AG04450 (cell line): ENCODE results near the gene SFI1. TPM values are rescaled to one million over a fixed set of nuclear protein-coding genes. Genes with fewer than 3 reads are reported as not detected.
"Not testable (repeated sequence)": the region's sequence is repeated elsewhere in the genome, so short reads cannot be mapped to it uniquely, and the experiment has no call there.

Experiments used
- CTCF ChIA-PET: fragments of 300-600, 350-600 bp; formaldehyde crosslinking; extraction: SDS; loops from one replicate; lab custom pipeline; 2022; ENCODE audit warnings: antibody characterized with exemption, inconsistent platforms; lab: Charles Lee
- POLR2A ChIA-PET: fragments of 350-600 bp; formaldehyde crosslinking; extraction: SDS; loops from one replicate; lab custom pipeline; 2021; ENCODE audit warnings: antibody characterized with exemption, inconsistent platforms; lab: Yijun Ruan, JAX
- DNase-seq: peaks from one replicate; pipeline ENCODE4 v3.0.0-alpha.2; 2011; ENCODE audit warnings: low read depth, low spot score
- H3K27ac ChIP-seq: one replicate; pipeline ENCODE4 v1.5.1; 2012; ENCODE audit warnings: low read depth, low read length, control low read depth
- H3K27me3 ChIP-seq: one replicate; pipeline ENCODE4 v1.6.0; 2012; ENCODE audit warnings: low read length; ENCODE audit not compliant: control insufficient read depth, insufficient read depth
- H3K4me3 ChIP-seq: 2 replicates; pipeline ENCODE4 v1.5.1; 2011; ENCODE audit warnings: mild to moderate bottlenecking, low read depth, low read length, control low read depth
- H3K9me3 ChIP-seq: 2 replicates; pipeline ENCODE4 v1.5.1; 2012; ENCODE audit warnings: low read length; ENCODE audit not compliant: control insufficient read depth, insufficient read depth
- polyA plus RNA-seq: library from polyadenylated mRNA; depleted of rRNA; stranded (reverse); fragments of >200 nt; gene quantifications from 2 replicates; pipeline ENCODE4 v1.2.3, GENCODE V29; 2011
- TF ChIP-seq, protein P1 (sequence below): IDR thresholded peaks from 2 replicates; pipeline ENCODE4 v1.5.1; 2011; ENCODE audit warnings: low read depth, low read length, control low read depth, inconsistent platforms

Gene SFI1
- polyA plus RNA-seq, 1 experiment = 4.1 TPM

GRCh38 chr22:31532060-31532459 is 35.7 kb downstream of the SFI1 start:
- TF ChIP-seq, protein P1, sequence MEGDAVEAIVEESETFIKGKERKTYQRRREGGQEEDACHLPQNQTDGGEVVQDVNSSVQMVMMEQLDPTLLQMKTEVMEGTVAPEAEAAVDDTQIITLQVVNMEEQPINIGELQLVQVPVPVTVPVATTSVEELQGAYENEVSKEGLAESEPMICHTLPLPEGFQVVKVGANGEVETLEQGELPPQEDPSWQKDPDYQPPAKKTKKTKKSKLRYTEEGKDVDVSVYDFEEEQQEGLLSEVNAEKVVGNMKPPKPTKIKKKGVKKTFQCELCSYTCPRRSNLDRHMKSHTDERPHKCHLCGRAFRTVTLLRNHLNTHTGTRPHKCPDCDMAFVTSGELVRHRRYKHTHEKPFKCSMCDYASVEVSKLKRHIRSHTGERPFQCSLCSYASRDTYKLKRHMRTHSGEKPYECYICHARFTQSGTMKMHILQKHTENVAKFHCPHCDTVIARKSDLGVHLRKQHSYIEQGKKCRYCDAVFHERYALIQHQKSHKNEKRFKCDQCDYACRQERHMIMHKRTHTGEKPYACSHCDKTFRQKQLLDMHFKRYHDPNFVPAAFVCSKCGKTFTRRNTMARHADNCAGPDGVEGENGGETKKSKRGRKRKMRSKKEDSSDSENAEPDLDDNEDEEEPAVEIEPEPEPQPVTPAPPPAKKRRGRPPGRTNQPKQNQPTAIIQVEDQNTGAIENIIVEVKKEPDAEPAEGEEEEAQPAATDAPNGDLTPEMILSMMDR = no peak
- CTCF ChIA-PET = interaction anchor here (0.6 to 1.2 kb wide), 2 partner anchors 13 to 24 kb away, joined by 3 to 6 read pairs; no protein-coding TSS in a partner anchor

GRCh38 chr22:31533374-31533773 is 37.0 kb downstream of the SFI1 start:
- no peaks in the 10 kb centered on the region for H3K27me3 ChIP-seq
- no peak overlapping the region for H3K4me3 ChIP-seq
- no peak for DNase-seq
- H3K9me3 ChIP-seq = no peaks in the 10 kb centered on the region
- ChIA-PET CTCF (interaction anchor here (0.6 to 1.1 kb wide), 2 partner anchors 146 to 437 kb away, joined by 3 to 5 read pairs; no protein-coding TSS in a partner anchor), POLR2A (no interaction called here)
- no peak overlapping the region for H3K27ac ChIP-seq
- TF ChIP-seq, protein P1 = no peak

More at GRCh38 chr22:31532060-31532459, 35.7 kb downstream of the SFI1 start:
- no peaks in the 10 kb centered on the region for H3K27me3 ChIP-seq
- DNase-seq = no peak
- no peak overlapping the region for H3K4me3 ChIP-seq
- POLR2A ChIA-PET = no interaction called here
- no peaks in the 10 kb centered on the region for H3K9me3 ChIP-seq
- H3K27ac ChIP-seq = no peak overlapping the region

GRCh38 chr22:31537019-31537535 is 40.7 kb downstream of the SFI1 start:
- Histone ChIP-seq H3K27ac (no peak overlapping the region), H3K4me3 (no peak overlapping the region), H3K27me3 (no peaks in the 10 kb centered on the region), H3K9me3 (no peaks in the 10 kb centered on the region)
- ChIA-PET CTCF (interaction anchor here (3.2 kb wide), 1 partner anchor 20 kb away, joined by 14 read pairs; no protein-coding TSS in a partner anchor), POLR2A (no interaction called here)
- TF ChIP-seq, protein P1 = no peak
- no peak for DNase-seq

- Histone ChIP-seq H3K9me3 (no peaks in the 10 kb centered on the region), H3K4me3 (no peak overlapping the region), H3K27ac (no peak overlapping the region), H3K27me3 (no peaks in the 10 kb centered on the region)
- ChIA-PET CTCF (interaction anchor here (3.2 kb wide), 1 partner anchor 18 kb away, joined by 14 read pairs; no protein-coding TSS in a partner anchor), POLR2A (no interaction called here)
- TF ChIP-seq, protein P1 = no peak
- DNase-seq = no peak
Measured at GRCh38 chr22:31538815-31539214, 42.5 kb downstream of the SFI1 start.

GRCh38 chr22:31540166-31540565 is 43.8 kb downstream of the SFI1 start:
- POLR2A ChIA-PET, DNase-seq, H3K4me3 ChIP-seq, H3K27me3 ChIP-seq, H3K9me3 ChIP-seq, H3K27ac ChIP-seq: not testable (repeated sequence)
- CTCF ChIA-PET = interaction anchor here (3.2 kb wide), 1 partner anchor 17 kb away, joined by 14 read pairs; no protein-coding TSS in a partner anchor
